Mucosa of gallbladder (tissue), 1 donor: ENCODE results near the gene PCBP3. TPM values are rescaled to one million over a fixed set of nuclear protein-coding genes. Genes with fewer than 3 reads are reported as not detected.

Source experiments
- DNase-seq: peaks from one replicate; pipeline ENCODE4 v3.0.0-alpha.2; 2020; ENCODE audit warnings: low spot score
- total RNA-seq: library from RNA; stranded (reverse); gene quantifications from one replicate; pipeline ENCODE4 v1.2.1, GENCODE V29; 2021
- donor health status: DM: no; HTN: no; CAD: no.

PCBP3 gene
- total RNA-seq, 1 donor from 2014 or later: 2.1 TPM

- DNase-seq: no peak
Measured at GRCh38 chr21:45909238-45909988, 265.9 kb downstream of the PCBP3 start.

- DNase-seq: no peak
Measured at GRCh38 chr21:45910155-45910547, 266.6 kb downstream of the PCBP3 start.

GRCh38 chr21:45910548-45911221 lies 267.2 kb downstream of the PCBP3 start:
- DNase-seq: no peak

- DNase-seq: no peak
Measured at GRCh38 chr21:45911806-45912325, 268.3 kb downstream of the PCBP3 start.

GRCh38 chr21:45912611-45913417 lies 269.3 kb downstream of the PCBP3 start:
- DNase-seq: no peak

GRCh38 chr21:45913418-45913765 lies 269.9 kb downstream of the PCBP3 start:
- no peak for DNase-seq

- no peak for DNase-seq
Measured at GRCh38 chr21:45913886-45914285, 270.4 kb downstream of the PCBP3 start.

- DNase-seq: no peak
Measured at GRCh38 chr21:45914321-45914845, 270.9 kb downstream of the PCBP3 start.

- no peak for DNase-seq
Measured at GRCh38 chr21:45916011-45916840, 272.7 kb downstream of the PCBP3 start.

- DNase-seq: no peak
Measured at GRCh38 chr21:45917241-45917640, 273.7 kb downstream of the PCBP3 start.

GRCh38 chr21:45918011-45918410 lies 274.5 kb downstream of the PCBP3 start:
- DNase-seq: no peak

GRCh38 chr21:45918835-45919447 lies 275.4 kb downstream of the PCBP3 start:
- no peak for DNase-seq

GRCh38 chr21:45919593-45919992 lies 276.1 kb downstream of the PCBP3 start:
- no peak for DNase-seq

- no peak for DNase-seq
Measured at GRCh38 chr21:45920824-45921600, 277.5 kb downstream of the PCBP3 start.

GRCh38 chr21:45921917-45922316 lies 278.4 kb downstream of the PCBP3 start:
- DNase-seq: no peak

GRCh38 chr21:45922648-45923047 lies 279.1 kb downstream of the PCBP3 start:
- DNase-seq: no peak

- peak; percentile 63 for DNase-seq
Measured at GRCh38 chr21:45923146-45923545, 279.6 kb downstream of the PCBP3 start.

- DNase-seq: no peak
Measured at GRCh38 chr21:45926281-45926680, 282.8 kb downstream of the PCBP3 start.

- DNase-seq: no peak
Measured at GRCh38 chr21:45927032-45927431, 283.5 kb downstream of the PCBP3 start.
